ENCODE measurements around the gene MT1A. TPM values are rescaled to one million over a fixed set of nuclear protein-coding genes. Genes with fewer than 3 reads are reported as not detected.

The MT1A gene
- total RNA-seq, 8 experiments from 2014 or later = 3.0 TPM; not detected in 7

GRCh38 chr16:56628486-56629350, 9.7 kb upstream of the MT1A start:
- no peak for ATAC-seq (replicated peaks in 6 of 8)
- H3K27ac ChIP-seq = no peak overlapping the region
- WGBS, 10 experiments = 15 to 80% (median 22%) methylated on average over 2 to 7 of the region's 9 CpGs; no CpG with 5 or more reads in 3 of the 10 experiments
- peaks cover 7 to 10% of the 10 kb centered on the region in 2 donors for H3K4me1 ChIP-seq (replicated peaks in 1 of 2)
- in situ Hi-C loops (cut with MboI; ENCODE audit: low pct_unique_long_range_greater_than_20kb in 2 of 9, low sequenced_read_pairs in 9 of 9, unreplicated experiment in 9 of 9) = no loop called here
- H3K4me3 ChIP-seq = no peak overlapping the region

GRCh38 chr16:56629531-56629930, 8.9 kb upstream of the MT1A start:
- in situ Hi-C loops (cut with MboI; ENCODE audit: low pct_unique_long_range_greater_than_20kb in 2 of 9, low sequenced_read_pairs in 9 of 9, unreplicated experiment in 9 of 9) = no loop called here
- ATAC-seq (replicated peaks in 6 of 8) = no peak

GRCh38 chr16:56630134-56630533, 8.3 kb upstream of the MT1A start:
- Histone ChIP-seq H3K27ac (no peak overlapping the region), H3K4me1 (replicated peaks in 1 of 2) (peaks cover 7 to 10% of the 10 kb centered on the region in 2 donors), H3K4me3 (no peak overlapping the region)
- whole genome bisulfite sequencing, 10 experiments = 15 to 100% (median 100%) methylated on average over 1 to 3 of the region's 3 CpGs; no CpG with 5 or more reads in 5 of the 10 experiments
- in situ Hi-C loops (cut with MboI; ENCODE audit: low pct_unique_long_range_greater_than_20kb in 2 of 9, low sequenced_read_pairs in 9 of 9, unreplicated experiment in 9 of 9) = no loop called here
- no peak for ATAC-seq (replicated peaks in 6 of 8)

More at GRCh38 chr16:56629531-56629930, 8.9 kb upstream of the MT1A start:
- Histone ChIP-seq H3K4me3 (no peak overlapping the region), H3K27ac (no peak overlapping the region), H3K4me1 (replicated peaks in 1 of 2) (peaks cover 7 to 10% of the 10 kb centered on the region in 2 donors)
- 13 to 100% (median 50%) methylated on average over 1 to 2 of the region's 3 CpGs; no CpG with 5 or more reads in 3 of the 10 experiments for WGBS, 10 experiments

- in situ Hi-C loops (cut with MboI; ENCODE audit: low pct_unique_long_range_greater_than_20kb in 2 of 9, low sequenced_read_pairs in 9 of 9, unreplicated experiment in 9 of 9) = no loop called here
- WGBS, 10 experiments = 17 to 100% (median 50%) methylated on average over 1 to 10 of the region's 10 CpGs; no CpG with 5 or more reads in 3 of the 10 experiments
These were observed 7.3 kb upstream of the MT1A start for GRCh38 chr16:56631197-56631596.

GRCh38 chr16:56631832-56632155, 6.7 kb upstream of the MT1A start:
- WGBS, 10 experiments = 0 to 40% (median 6%) methylated on average over 1 to 5 of the region's 14 CpGs; no CpG with 5 or more reads in 4 of the 10 experiments
- no peak overlapping the region for H3K27ac ChIP-seq
- no peak for ATAC-seq (replicated peaks in 6 of 8)
- peaks cover 9 to 13% of the 10 kb centered on the region in 2 donors for H3K4me1 ChIP-seq (replicated peaks in 1 of 2)
- in situ Hi-C loops (cut with MboI; ENCODE audit: low pct_unique_long_range_greater_than_20kb in 2 of 9, low sequenced_read_pairs in 9 of 9, unreplicated experiment in 9 of 9) = no loop called here
- H3K4me3 ChIP-seq = peak overlapping the region in 2 of 5 donors; percentile 12 to 13

More at GRCh38 chr16:56631197-56631596, 7.3 kb upstream of the MT1A start:
- ATAC-seq (replicated peaks in 6 of 8) = no peak
- Histone ChIP-seq H3K4me3 (no peak overlapping the region), H3K27ac (no peak overlapping the region), H3K4me1 (replicated peaks in 1 of 2) (peaks cover 9 to 13% of the 10 kb centered on the region in 2 donors)

GRCh38 chr16:56632156-56632847, 6.2 kb upstream of the MT1A start, which contains the start of gene MT1M:
Gene MT1M, plus strand, starts transcription at chr16:56632659. Its CDS starts 73 bp downstream, at chr16:56632732.
- peak; percentile 80 to 93 (median 85) for ATAC-seq (replicated peaks in 6 of 8)
- WGBS, 10 experiments = 0 to 7% (median 2%) methylated on average over 2 to 11 of the region's 61 CpGs; no CpG with 5 or more reads in 5 of the 10 experiments
- Histone ChIP-seq H3K4me1 (replicated peaks in 1 of 2) (peaks cover 9 to 13% of the 10 kb centered on the region in 2 donors), H3K27ac (no peak within 1 kb of the TSS), H3K4me3 (peak within 1 kb of the TSS in 4 of 5 donors; percentile 1 to 16 (median 12))
- in situ Hi-C loops (cut with MboI; ENCODE audit: low pct_unique_long_range_greater_than_20kb in 2 of 9, low sequenced_read_pairs in 9 of 9, unreplicated experiment in 9 of 9) = no loop called here

GRCh38 chr16:56632848-56633365, 5.6 kb upstream of the MT1A start:
- H3K27ac ChIP-seq = no peak overlapping the region
- WGBS, 10 experiments = 0 to 80% (median 40%) methylated on average over 1 to 2 of the region's 6 CpGs; no CpG with 5 or more reads in 4 of the 10 experiments
- peaks cover 9 to 13% of the 10 kb centered on the region in 2 donors for H3K4me1 ChIP-seq (replicated peaks in 1 of 2)
- in situ Hi-C loops (cut with MboI; ENCODE audit: low pct_unique_long_range_greater_than_20kb in 2 of 9, low sequenced_read_pairs in 9 of 9, unreplicated experiment in 9 of 9) = no loop called here
- H3K4me3 ChIP-seq = no peak overlapping the region
- peak in 2 of 8 experiments; percentile 4 for ATAC-seq (replicated peaks in 6 of 8)

GRCh38 chr16:56633535-56633934, 4.9 kb upstream of the MT1A start:
- no peak for ATAC-seq (replicated peaks in 6 of 8)
- H3K27ac ChIP-seq = no peak overlapping the region
- H3K4me1 ChIP-seq (replicated peaks in 1 of 2) = peaks cover 10 to 19% of the 10 kb centered on the region in 2 donors
- no peak overlapping the region for H3K4me3 ChIP-seq
- WGBS, 10 experiments = 17 to 70% (median 38%) methylated on average over 1 to 4 of the region's 7 CpGs; no CpG with 5 or more reads in 3 of the 10 experiments
- in situ Hi-C loops (cut with MboI; ENCODE audit: low pct_unique_long_range_greater_than_20kb in 2 of 9, low sequenced_read_pairs in 9 of 9, unreplicated experiment in 9 of 9) = no loop called here

- Histone ChIP-seq H3K4me1 (replicated peaks in 1 of 2) (peaks cover 13 to 22% of the 10 kb centered on the region in 2 donors), H3K4me3 (no peak overlapping the region), H3K27ac (no peak overlapping the region)
- in situ Hi-C loops (cut with MboI; ENCODE audit: low pct_unique_long_range_greater_than_20kb in 2 of 9, low sequenced_read_pairs in 9 of 9, unreplicated experiment in 9 of 9) = no loop called here
- 0 to 93% (median 40%) methylated on average over 1 to 14 of the region's 47 CpGs; no CpG with 5 or more reads in 1 of the 10 experiments for WGBS, 10 experiments
- no peak for ATAC-seq (replicated peaks in 6 of 8)
These were observed 3.6 kb upstream of the MT1A start for GRCh38 chr16:56634715-56635440.

- ATAC-seq (replicated peaks in 6 of 8) = no peak
- Histone ChIP-seq H3K4me1 (replicated peaks in 1 of 2) (peaks cover 13 to 22% of the 10 kb centered on the region in 2 donors), H3K4me3 (no peak overlapping the region), H3K27ac (no peak overlapping the region)
- WGBS, 10 experiments = 0 to 100% (median 8%) methylated on average over 1 to 12 of the region's 40 CpGs; no CpG with 5 or more reads in 6 of the 10 experiments
- in situ Hi-C loops (cut with MboI; ENCODE audit: low pct_unique_long_range_greater_than_20kb in 2 of 9, low sequenced_read_pairs in 9 of 9, unreplicated experiment in 9 of 9) = no loop called here
These were observed 3.0 kb upstream of the MT1A start for GRCh38 chr16:56635441-56635967.

GRCh38 chr16:56636616-56637413, 1.7 kb upstream of the MT1A start:
- Histone ChIP-seq H3K4me1 (replicated peaks in 1 of 2) (peaks cover 13 to 22% of the 10 kb centered on the region in 2 donors), H3K4me3 (no peak overlapping the region), H3K27ac (no peak overlapping the region)
- ATAC-seq (replicated peaks in 6 of 8) = no peak
- WGBS, 10 experiments = 0 to 71% (median 12%) methylated on average over 1 to 5 of the region's 9 CpGs; no CpG with 5 or more reads in 4 of the 10 experiments
- in situ Hi-C loops (cut with MboI; ENCODE audit: low pct_unique_long_range_greater_than_20kb in 2 of 9, low sequenced_read_pairs in 9 of 9, unreplicated experiment in 9 of 9) = no loop called here
